GM21447 (cell line): Measurements from ENCODE around the gene ZBTB7C.

ENCODE experiments used
- ATAC-seq: cut with Tn5 transposase; IDR thresholded peaks from one replicate; pipeline ENCODE4 v1.9.1; 2021; ENCODE audit not compliant: unreplicated experiment

The ZBTB7C gene

DNA sequence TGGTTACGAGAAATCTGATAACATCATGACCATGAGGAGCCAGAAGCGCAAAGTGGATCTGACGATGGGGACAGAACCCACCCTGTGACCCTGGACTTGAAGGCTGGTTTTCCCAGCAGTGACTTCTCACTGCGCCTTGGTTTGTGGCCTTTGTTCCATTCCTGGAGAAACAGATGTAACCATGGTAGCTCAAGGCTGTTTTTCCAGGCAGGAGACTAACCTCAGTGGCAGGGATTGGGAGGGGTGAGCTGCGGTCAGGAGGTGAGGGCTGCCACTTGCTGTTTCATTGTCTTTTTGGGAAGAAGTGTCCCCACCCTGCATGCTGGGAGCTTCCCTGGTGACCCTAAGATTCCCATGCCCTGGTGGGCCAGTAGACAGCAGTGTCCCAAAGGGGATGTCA, 362.3 kb downstream of the ZBTB7C start:
- no peak for ATAC-seq

DNA sequence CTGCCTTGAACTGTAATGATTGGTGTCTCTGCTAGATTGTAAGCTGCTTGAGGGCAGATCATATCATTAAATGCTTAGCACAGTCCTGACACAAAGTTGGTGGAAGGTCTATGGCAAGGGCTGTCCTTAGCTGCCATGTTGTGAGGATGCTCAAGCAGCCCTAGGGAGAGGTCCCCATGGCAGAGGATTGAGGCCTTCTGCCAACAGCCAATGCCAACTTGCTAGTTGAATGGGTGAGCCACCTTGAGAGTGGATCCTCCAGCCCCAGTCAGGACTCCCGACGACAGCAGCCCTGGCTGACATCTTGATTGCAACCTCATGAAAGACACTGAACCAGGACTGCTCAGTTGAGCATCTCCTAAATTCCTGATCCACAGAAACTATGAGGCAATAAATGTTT, 363.4 kb downstream of the ZBTB7C start:
- ATAC-seq, result no peak

DNA sequence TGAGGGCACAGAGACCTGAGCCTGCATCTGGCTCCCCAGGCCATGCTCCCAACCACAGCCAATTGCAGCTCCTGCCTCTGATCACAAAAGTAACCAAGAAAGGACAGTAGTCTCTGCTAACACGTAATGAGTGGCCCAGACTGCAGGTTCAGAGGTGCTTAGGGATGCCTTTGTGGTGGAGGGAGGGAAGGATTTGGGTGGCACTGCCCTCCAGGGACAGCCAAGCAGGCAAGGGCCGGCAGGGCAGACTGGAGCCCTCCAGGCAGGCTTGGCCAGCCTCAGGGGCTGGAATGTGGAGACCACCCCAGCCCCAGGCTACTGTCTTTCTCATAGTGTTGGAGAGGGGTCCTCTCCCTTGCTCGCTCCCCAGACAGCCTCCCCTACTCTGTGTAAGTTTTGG, 364.2 kb downstream of the ZBTB7C start:
- no peak for ATAC-seq

DNA sequence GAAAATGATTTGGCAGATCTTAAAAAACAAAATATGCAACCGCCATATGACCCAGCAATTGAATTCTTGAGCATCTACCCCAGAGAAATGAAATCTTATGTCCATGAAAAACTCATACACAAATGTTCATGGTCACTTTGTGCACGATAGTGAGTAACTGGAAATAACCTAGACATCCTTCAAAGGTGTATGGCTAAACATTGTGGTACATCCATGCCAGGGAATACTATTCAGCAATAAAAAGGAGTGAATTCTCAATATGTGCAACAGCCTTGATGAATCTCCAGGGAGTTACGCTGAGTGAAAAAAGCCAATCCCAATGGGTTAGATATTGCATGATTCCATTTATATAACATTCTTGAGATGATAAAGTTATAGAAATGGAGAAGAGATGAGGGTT, 366.0 kb downstream of the ZBTB7C start:
- ATAC-seq, result no peak

DNA sequence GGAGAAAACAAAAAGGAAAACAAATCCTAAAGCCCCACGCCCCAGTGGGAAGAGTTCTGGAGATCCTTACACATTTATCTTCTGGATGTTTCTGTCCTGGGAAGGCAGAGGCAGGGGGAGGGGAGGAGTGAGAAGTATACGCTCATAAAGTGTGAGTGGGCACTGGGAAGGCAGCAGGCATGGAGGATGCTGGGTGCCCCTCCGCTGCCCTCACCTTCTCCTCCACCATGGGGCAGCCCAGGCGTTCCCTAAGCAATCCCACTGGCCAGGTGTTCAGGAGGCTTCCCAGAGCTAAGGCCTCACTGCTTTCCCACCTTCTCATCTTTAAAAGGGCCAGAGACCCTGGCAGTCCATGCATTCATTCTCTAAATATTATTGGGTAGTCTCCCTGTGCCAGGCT, 366.8 kb downstream of the ZBTB7C start:
- ATAC-seq, result no peak

DNA sequence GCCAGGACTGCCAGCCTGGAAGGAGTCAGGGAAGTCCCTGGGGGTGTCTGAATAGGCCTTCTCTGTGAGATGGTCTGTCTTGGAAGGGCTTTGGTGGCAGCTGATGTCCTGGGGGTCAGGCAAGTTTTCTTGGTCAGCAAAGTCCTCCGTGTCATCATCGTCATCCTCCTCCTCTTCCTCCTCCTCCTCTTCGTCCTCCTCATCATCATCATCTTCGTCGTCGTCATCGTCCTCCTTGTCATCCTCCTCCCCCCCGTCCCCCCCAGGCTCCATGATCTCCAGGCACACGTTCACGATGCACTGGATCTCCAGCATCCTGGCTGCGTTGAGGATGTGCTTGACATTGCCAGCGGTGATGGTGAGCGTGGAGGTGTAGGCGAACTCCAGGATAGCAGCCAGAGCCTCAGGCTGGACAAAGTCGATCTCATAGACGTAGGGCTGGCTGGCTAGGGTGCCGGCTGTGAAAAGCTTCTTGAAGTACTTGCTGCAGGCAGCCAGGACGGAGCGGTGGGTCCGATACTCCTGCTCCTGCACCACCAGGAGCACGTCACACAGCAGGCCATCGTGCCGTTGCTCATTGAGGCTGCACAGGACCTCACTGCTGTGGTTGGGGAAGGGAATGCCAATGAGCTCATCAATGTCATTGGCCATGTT, 368.6 kb downstream of the ZBTB7C start:
- no peak for ATAC-seq

DNA sequence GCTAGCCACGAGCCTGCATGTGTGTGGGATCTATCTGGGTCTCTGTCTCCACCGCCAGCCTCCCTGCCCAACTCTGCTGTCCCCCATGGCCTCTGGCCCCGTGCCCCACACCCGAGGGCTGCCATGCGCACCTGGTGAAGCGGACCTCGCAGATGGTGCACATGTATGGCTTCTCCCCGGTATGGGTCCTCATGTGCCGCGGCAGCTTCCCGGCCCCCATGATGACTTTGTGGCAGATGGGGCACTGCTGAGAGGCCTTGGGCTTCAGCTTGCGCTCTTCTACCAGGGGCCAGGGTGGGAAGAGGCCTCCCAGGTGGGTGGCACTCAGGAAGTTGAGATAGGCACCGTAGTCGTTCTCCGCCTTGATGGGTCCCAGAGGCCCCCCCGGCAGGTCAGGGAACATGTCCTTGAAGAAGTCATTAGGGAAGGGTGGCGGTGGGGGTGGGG, 369.4 kb downstream of the ZBTB7C start:
- no peak for ATAC-seq

DNA sequence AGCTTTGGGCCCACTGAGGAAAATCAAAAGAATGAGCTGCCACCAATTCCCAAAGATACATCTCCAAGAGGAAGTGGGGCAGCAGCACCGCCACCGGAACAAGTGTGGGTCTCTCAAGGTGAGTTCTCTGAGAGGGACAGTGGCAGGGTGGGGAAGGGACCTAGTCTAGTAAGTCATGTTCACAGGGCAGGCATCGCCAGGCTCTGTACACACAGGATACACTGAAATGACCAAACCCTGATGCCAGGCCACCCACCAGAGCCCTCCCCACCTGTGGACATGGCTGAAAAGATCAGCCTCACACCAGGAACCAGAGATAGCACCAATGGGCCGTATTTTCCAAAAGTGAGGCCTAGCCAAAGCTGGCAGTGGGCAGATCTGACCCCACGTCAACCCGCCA, 370.5 kb downstream of the ZBTB7C start:
- no peak for ATAC-seq

DNA sequence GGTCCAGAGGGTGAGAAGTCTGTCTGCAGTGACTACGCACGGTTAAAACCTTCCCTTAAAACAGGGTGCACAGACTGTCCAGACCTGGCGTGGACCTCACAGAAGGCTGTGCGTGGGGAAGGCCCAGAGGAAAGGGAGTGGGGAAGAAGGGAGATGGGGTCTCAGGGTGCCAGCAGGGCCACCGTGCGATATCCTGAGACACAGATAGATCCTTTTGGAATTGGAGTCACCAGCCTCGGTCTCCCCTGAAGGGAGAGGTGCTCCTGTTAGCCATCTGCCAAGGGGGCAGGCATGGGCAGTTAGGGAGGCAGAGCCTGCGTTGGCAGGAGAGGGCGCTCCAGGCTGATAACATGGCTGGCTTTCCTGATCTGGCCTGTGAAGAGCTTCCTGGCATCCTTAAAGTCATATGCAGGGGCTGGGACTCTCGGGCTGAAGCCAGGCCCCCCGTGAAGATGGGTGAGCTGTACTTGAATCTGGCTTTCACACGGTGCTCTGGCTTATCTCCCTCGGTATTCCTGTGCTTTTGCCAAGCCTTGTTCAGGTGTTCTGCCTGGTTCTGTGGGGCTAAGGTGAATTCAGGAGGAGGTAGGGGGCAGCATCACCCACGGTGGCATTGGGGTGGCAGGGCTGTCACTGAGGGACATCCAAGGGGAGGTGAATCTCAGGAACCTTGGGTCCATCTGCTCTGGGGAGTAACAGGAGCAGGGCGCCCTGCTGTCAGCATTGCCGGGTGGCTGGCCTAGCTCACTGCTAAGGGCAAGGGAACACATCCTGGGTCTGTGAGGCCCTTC, 371.5 kb downstream of the ZBTB7C start:
- no peak for ATAC-seq

DNA sequence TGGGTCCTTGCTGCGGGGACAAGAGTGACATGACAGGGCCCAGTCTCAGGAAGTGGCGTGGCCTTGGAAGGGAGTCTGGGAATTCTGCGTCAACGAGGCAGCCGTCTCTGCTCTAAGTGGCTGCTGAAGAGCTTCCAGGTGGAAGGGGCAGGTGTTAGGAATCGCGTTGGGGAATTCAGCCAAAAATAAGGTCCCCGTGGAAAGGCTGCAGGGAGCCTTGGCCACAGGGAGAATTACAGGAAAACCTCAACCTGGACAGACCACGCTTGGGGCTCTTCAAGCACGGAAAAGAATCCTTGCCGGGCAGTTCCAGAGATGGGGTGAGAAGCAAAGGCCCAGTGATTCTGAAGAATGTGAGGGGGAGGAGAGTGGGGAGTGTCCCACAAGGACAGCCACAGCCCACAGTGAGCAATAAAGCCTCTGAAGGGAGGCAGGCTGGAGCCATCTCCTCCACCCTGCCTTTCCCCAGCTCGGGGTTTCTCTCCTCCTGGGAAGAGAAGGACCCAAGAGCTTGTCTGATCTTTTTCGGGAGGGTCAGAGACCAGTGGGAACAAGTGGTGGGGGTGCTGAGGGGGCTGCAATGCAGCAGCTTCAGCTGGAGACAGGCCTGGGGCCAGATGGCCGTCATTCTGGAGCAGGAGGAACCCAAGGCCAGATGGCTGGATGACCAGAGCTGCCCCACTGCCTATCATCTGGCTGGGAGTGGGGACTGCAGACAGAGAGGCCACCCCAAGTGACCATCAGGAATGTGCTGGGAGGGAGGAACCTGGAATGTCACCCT, 372.4 kb downstream of the ZBTB7C start:
- ATAC-seq, result no peak

DNA sequence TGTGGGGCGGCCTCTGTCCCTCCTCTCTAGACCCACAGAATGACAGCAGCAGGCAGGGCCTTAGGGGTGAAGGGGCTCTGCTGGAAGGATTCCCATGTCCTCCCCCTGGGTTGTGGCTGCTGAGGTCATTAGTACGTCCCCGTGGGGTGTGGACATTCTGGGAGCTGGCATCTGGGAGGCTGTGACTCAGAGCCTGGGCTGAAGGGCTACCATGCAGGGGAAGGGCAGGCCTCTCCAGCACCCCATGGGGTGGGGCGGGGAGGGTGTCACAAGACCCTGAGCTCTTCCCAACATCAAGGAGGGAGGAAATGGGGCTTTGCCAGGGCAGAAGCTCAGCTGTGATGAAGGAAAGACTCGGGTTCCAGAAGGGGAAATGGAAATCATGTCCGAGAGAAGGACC, 373.0 kb downstream of the ZBTB7C start:
- no peak for ATAC-seq

DNA sequence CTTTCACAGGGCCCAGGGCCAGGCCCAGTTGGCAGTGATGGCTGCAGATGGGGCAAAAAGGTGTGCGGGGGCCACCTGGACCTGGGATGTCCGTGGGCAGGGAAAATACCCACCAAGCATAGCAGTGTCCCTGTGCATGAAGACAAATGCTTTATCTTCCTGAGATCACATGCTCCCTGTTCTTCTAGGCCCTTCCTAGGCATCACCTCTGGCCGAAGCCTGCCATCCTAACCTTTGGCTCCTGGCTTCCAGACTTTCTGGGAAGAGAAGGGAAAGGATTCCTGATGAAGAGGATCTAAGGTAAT, 373.7 kb downstream of the ZBTB7C start:
- ATAC-seq, result no peak

DNA sequence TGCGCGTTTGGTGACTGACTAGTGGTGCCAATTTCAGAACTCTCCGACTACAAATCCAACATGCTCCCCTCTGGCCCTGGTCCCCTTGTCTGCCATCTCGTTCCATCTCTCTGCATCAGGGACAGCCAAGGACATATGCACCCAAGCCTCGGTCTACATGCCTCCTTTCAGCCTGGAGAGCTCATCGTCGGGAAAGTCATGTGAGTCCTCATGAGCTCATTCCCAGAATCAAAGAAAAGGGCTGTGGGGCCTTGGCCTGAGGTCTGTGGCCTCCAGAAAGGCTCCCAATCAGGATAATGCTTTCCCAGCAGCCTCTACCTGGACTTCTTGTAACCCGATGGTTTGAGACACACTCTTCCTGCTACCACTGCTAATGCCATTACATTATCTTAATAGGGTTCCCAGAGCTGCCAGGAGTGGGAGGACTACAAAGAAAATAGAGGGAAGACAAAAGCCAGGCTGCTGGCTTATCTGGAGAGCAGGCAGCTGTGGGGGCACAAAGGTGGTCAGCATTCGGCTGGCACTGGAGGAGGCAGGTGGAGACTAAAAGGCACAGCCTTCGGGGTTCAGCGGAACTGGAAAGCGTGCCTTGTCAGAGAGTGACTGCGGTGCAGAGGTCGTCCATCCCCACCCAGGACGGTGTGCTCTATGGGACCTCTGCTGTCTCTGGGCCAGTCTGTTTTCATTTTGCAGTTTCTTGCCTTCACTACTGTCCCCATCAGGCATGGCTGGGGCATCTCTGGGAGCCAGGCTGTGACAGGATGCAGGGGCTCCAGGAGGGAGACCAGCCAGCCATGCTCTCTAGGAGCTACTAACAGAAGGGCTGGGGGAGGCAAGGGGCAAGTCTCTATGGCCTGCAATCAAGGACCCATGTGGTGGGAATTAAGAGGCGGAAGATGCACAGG, 374.3 kb downstream of the ZBTB7C start:
- no peak for ATAC-seq

DNA sequence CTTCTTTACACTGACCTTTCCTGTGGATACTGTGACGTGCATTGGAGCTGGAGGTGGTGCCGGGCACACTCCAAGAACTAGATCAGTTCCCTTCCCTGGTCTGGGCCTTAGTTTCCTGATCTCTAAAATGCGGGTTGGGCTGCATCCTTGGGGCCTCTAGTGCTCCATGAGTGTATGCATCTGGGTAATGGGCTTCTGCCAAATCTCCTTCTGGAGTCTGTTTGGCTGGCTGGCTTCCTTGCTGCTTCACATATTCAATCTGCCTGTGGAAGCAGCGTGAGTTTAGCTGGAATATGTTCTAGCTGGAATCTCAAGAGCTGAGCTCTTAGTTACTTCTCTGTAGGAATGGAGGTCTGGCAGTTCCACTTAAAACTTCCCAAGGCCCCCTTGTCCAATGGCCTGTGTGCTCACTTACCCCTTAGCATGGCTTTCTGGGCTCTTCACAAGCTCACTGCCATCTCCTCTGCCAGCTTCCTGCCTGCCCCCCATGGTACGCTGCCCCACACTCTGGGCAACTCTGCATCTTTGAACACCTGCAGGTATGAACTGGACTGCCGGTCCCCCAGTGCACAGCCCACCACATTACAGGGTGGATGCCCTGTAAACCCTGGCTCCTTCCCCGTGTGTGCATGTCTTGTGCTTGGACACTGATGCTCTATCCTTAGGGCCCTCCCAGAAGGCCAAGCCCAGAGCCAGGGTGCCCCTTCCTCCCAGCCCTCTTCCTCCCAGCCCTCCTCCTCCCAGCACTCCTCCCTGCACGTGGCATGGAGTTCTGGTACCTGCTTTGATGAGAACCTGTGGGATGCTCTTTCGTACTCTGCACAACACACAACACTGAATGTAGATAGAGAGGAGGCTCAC, 375.2 kb downstream of the ZBTB7C start:
- ATAC-seq, result no peak

DNA sequence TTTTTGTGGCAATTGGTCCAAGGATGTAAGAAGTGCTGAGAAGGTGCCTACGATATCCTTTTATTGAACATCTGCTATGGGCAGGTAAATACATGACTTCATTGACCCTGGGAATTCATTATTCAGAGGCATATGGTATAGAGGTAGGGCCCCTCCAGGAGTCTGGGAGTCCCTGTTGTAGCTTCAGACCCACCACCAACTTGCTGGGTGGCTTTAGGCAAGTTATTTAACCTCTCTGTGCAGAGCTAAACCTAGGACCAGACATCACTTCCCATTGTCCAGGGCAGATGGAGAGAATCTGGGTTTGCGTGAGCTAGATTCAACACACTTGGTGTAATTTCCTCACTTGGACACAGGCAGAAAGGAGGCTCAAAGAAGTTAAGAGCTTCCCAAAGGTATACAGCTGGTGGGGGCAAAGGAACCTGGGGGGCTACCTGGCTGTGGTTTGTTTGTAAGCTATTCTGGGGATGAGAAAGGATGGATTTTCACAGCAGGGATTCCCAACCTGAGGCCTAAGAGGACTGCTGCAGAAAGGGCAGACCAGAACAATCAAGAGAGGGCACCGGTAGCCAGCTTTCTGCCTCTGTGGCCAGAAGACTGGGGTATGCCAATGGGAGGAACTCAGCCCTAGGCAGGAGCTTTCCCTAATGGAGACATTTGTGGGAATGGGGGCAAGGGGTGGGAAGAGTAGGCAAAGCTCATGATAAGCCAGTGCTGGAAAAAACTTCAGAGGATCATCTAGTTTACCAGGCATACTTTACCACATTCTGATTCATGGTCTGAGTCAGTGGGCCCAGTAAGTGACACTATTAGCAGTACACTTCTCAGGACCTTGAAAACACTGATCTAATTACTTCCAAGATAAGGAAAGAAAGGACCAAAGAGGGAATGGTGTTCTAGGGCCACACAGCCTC, 376.1 kb downstream of the ZBTB7C start:
- ATAC-seq, result no peak

DNA sequence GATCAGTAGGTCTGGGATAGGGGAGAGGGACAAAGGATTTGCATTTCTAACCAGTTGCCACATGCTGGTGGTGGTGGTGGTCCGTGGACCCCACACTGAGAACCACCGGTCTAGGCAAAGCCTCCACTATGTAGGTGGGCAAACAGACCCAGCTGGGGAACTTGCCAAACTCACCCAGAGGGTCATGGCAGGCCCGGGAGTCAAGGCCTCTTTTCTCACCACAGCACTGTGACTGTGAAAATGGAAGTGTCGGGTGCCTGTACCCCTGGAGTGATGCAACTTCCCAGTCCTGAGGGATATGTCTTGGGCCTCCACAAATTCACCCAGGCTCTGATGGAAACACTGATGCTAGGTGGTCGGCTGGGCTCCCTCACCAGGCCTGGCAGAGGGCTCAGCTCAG, 377.5 kb downstream of the ZBTB7C start:
- no peak for ATAC-seq

DNA sequence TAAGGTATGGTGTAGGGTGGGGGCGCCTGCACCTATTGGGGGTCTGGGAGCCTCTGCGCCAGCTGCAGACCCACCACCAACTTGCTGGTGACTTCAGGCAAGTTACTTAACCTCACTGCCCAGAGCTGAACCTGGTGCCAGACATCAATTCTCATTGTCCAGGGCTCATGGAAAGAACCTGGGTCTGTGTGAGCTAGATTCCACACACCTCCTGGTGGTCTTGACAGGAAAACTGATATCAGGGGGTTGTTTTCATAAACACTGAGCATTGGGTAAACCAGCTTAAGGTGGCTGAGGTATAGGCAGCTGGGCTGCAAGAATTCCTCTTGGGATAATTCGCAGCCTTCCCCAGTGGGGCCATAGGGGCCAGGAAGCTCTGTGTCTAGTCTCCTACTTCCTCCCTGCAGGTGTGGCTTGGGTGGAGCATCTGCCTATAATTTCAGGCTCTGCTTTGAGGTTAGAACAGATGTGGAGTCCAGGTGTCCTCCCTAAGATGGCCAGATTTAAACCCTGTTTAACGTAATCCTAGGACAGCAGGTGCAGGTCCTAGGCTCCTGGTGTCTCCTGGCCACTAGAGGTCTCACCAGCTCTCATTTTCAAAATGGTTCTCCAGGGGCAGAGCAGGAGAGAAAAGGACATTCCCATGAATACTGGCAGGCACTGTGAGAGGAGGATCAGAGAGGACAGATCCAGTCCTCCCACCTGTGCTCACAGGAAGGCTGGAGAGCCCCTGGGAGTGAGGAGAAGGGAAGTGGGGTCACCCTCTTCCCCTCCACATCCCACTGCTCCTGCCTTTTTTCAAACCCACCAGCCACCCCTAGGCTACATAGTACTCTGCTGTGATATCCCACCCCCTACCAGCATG, 378.3 kb downstream of the ZBTB7C start:
- ATAC-seq, result no peak

DNA sequence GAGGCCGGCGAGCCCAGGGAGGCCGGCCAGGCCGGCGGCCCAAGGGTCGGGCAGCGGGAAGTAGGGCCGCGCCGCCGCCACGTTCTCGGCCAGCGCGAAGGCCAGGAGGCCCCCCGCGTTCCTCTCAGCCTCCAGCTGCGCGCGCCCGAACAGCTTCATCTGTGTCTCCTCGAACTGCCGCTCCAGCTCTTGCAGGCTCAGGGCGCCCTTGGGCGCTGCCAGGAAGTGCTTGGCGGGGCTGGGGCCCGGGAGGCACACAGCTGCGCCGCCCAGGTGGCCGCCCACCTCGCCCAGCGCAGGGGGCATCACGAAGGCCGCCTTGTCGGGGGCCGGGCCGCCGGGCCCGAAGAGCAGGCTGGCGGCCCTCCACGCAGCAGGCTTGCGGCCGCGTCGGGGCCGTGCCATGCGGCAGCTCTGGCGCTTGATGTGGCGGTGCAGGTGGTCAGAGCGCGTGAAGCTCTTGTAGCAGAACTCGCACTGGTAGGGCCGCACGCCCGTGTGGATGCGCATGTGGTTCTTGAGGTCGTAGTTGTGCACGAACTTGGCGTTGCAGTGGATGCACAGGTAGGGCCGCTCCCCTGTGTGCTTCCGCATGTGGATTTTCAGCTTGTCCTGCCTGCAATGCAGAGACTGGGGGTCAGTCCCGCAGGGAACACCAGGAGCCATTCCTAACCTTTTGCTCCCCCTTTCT, 379.7 kb downstream of the ZBTB7C start:
- ATAC-seq, result no peak
